Hair follicular keratinocyte (primary cell): ENCODE results near the gene WDR43. TPM values are rescaled to one million over a fixed set of nuclear protein-coding genes. Genes with fewer than 3 reads are reported as not detected.

Experiments
- total RNA-seq: library from RNA; depleted of rRNA; stranded (reverse); fragments of >200 nt; gene quantifications from 2 replicates; pipeline ENCODE4 v1.2.3, GENCODE V29; 2015

The WDR43 gene
- total RNA-seq, result 37.6 and 61.1 TPM in 2 replicates

GRCh38 chr2:28894470-28895188 lies at the start of gene WDR43:
TSS of gene WDR43 (plus strand) at chr2:28894667. CDS start at chr2:28894699, 32 bp downstream.

DNA sequence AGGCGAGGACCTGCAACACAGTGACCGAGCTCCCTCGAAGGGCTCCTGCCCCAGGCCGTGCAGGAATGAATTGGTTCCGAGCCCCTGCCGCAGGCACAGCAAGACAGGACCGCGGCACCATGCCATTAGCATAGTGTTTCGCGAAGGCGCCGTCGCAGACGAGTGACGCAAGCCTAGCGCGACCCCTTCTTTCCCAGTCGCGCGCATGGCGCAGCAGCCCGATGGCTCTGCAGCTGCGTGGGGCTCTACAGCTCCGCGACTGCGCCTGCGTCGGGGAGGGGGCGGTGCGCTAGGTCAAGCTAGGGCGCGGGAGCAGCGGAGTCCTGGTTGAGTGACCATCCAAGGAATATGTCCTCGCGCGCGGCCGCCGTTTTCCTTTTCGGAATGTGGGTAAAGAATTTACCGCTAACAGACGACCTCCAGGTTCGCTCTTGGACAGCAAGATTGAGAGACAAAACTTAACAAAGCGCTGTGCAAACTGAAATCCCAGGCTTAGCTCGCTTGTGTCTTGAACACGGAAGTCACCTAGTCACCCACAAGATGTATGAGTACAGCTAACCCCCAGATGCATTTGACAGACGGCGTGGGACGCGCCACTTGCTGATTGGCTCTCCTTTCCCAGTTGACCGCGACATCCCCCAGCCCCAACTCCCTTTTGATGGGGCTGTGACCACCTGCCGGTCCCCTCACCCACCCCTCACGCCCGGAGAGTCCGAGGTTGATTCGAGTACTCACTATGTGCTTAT lies 24.1 kb upstream of the WDR43 start, which contains the start of gene TRMT61B:
TRMT61B (minus strand) TSS at position 164 of the 746 bp plus-strand sequence; CDS start at position 132, 32 bp downstream.

DNA sequence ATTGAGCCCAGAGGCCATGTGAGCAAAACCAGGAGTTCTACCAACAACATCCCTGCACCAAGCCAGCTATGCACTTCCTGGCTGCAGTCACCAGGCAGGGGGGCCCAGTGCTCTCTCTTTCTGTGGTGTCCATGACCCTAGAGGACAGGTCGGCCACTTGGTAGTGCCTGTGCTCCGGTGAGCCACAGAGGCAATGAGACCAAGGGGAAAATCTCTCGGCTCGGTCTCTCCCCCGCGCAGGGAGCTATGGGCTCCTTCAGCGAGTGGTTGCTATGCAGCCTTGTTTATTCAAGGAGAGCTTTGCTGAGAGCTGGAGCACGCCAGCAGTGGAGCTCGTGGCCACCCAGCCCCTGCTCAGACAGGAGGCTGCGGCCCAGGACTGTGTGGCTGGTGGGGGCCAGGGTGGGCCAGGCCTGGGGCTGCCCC lies 86.6 kb downstream of the WDR43 start, which contains the start of gene TOGARAM2:
TOGARAM2 (plus strand) TSS at position 283 of the 426 bp plus-strand sequence. CDS start 13,537 bp downstream, outside the sequence.

Other genes with a start within 250 kb of the WDR43 start
- 90.4 and 114 TPM in 2 replicates for gene PPP1CB, start 142.8 kb upstream of the WDR43 start, total RNA-seq
- not detected in 2 replicates for gene SPDYA, start 83.8 kb upstream of the WDR43 start, total RNA-seq
- gene TRMT61B, start 24.4 kb upstream of the WDR43 start, total RNA-seq, result 8.4 and 11.3 TPM in 2 replicates
- gene TOGARAM2, start 86.6 kb downstream of the WDR43 start, total RNA-seq, result not detected in 2 replicates
- not detected in 2 replicates for gene PCARE, start 179.9 kb downstream of the WDR43 start, total RNA-seq
- gene CLIP4, start 220.7 kb downstream of the WDR43 start, total RNA-seq, result 32.1 and 37.1 TPM in 2 replicates